Measurements from ENCODE around the gene SSBP2.

DNA sequence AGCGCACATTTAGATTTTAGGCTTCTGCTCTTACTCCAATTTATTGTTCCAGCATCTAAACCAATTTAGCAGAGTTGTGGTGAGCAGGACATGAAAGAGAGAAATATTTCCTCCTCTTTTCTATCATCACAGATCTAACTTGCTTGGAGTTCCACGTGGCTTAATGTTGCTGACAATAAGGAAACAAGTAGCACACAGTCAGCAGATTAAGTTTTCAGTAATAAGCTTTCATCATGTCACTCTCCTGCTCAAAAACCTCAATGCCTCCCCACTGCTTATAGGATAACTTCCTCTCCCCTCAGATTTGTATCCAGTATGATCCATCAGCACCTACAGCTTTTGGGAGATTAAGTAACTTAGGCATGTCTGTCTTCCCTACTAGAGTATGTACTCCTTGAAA, 10.4 kb upstream of the SSBP2 start:
- no peak for TF ChIP-seq POLR2A (IDR thresholded peaks at IDR 0.05)
- TF ChIP-seq, protein P1, sequence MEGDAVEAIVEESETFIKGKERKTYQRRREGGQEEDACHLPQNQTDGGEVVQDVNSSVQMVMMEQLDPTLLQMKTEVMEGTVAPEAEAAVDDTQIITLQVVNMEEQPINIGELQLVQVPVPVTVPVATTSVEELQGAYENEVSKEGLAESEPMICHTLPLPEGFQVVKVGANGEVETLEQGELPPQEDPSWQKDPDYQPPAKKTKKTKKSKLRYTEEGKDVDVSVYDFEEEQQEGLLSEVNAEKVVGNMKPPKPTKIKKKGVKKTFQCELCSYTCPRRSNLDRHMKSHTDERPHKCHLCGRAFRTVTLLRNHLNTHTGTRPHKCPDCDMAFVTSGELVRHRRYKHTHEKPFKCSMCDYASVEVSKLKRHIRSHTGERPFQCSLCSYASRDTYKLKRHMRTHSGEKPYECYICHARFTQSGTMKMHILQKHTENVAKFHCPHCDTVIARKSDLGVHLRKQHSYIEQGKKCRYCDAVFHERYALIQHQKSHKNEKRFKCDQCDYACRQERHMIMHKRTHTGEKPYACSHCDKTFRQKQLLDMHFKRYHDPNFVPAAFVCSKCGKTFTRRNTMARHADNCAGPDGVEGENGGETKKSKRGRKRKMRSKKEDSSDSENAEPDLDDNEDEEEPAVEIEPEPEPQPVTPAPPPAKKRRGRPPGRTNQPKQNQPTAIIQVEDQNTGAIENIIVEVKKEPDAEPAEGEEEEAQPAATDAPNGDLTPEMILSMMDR (IDR thresholded peaks at IDR 0.05): no peak

All from thyroid gland (tissue), 4 donors.